KG1 (cell line): Measurements from ENCODE around the gene CTNND2.

ENCODE experiments used
- DNase-seq: peaks from one replicate; lab custom pipeline; 2025; lab: John Stamatoyannopoulos, UW

The CTNND2 gene

GRCh38 chr5:11904265-11904906 lies at the start of gene CTNND2:
TSS of gene CTNND2 (minus strand) at chr5:11904446. CDS start at chr5:11903853, 593 bp downstream.
- DNase-seq: no peak

- no peak for DNase-seq
These were observed 42.1 kb upstream of the CTNND2 start for GRCh38 chr5:11946317-11946716.

- DNase-seq: no peak
These were observed 37.3 kb upstream of the CTNND2 start for GRCh38 chr5:11941566-11941965.

- no peak for DNase-seq
These were observed 27.4 kb upstream of the CTNND2 start for GRCh38 chr5:11931638-11932037.

- no peak for DNase-seq
These were observed 24.7 kb upstream of the CTNND2 start for GRCh38 chr5:11928909-11929308.

GRCh38 chr5:11925701-11926100 lies 21.5 kb upstream of the CTNND2 start:
- DNase-seq: no peak

GRCh38 chr5:11922394-11922793 lies 18.1 kb upstream of the CTNND2 start:
- no peak for DNase-seq

GRCh38 chr5:11918463-11919045 lies 14.3 kb upstream of the CTNND2 start:
- DNase-seq: no peak

GRCh38 chr5:11909471-11909870 lies 5.2 kb upstream of the CTNND2 start:
- no peak for DNase-seq

- no peak for DNase-seq
These were observed 2.3 kb upstream of the CTNND2 start for GRCh38 chr5:11906497-11906896.

- DNase-seq: no peak
These were observed 960 bp upstream of the CTNND2 start for GRCh38 chr5:11905206-11905605.

GRCh38 chr5:11903614-11904264 lies 507 bp downstream of the CTNND2 start:
- peak; percentile 15 for DNase-seq

- no peak for DNase-seq
These were observed 1.1 kb downstream of the CTNND2 start for GRCh38 chr5:11903121-11903613.

GRCh38 chr5:11902201-11902619 lies 2.0 kb downstream of the CTNND2 start:
- no peak for DNase-seq

- DNase-seq: no peak
These were observed 5.5 kb downstream of the CTNND2 start for GRCh38 chr5:11898787-11899186.

GRCh38 chr5:11897781-11898180 lies 6.5 kb downstream of the CTNND2 start:
- DNase-seq: no peak

GRCh38 chr5:11894992-11895391 lies 9.3 kb downstream of the CTNND2 start:
- DNase-seq: no peak

- DNase-seq: no peak
These were observed 11.4 kb downstream of the CTNND2 start for GRCh38 chr5:11892832-11893231.

- no peak for DNase-seq
These were observed 13.5 kb downstream of the CTNND2 start for GRCh38 chr5:11890777-11891176.

GRCh38 chr5:11888221-11888620 lies 16.0 kb downstream of the CTNND2 start:
- no peak for DNase-seq

GRCh38 chr5:11878814-11879213 lies 25.4 kb downstream of the CTNND2 start:
- DNase-seq: no peak

GRCh38 chr5:11873587-11873986 lies 30.7 kb downstream of the CTNND2 start:
- no peak for DNase-seq

- no peak for DNase-seq
These were observed 35.0 kb downstream of the CTNND2 start for GRCh38 chr5:11869203-11869602.
